GM23248 (cell line): ENCODE results near the gene KRT15. TPM values are rescaled to one million over a fixed set of nuclear protein-coding genes. Genes with fewer than 3 reads are reported as not detected.
"Not testable (repeated sequence)": the region's sequence is repeated elsewhere in the genome, so short reads cannot be mapped to it uniquely, and the experiment has no call there.

Experiments
- DNase-seq: peaks from one replicate; pipeline ENCODE4 v3.0.0-alpha.2; 2015
- H2AFZ ChIP-seq: fragments of 200-600 bp; sonication (generic); 2 replicates; pipeline ENCODE4 v1.6.1; 2016; ENCODE audit warnings: antibody characterized with exemption
- H3F3A ChIP-seq: fragments of 200-600 bp; sonication (generic); 2 replicates; pipeline ENCODE4 v1.6.1; 2016; ENCODE audit warnings: mild to moderate bottlenecking, antibody characterized with exemption, mixed run types; ENCODE audit not compliant: insufficient read depth
- H3K27ac ChIP-seq: fragments of 200-600 bp; sonication (generic); 2 replicates; pipeline ENCODE4 v1.5.1; 2016; ENCODE audit warnings: mild to moderate bottlenecking
- H3K27me3 ChIP-seq: fragments of 200-600 bp; sonication (generic); replicated peaks from 2 replicates; pipeline ENCODE4 v1.6.1; 2016; ENCODE audit warnings: mild to moderate bottlenecking; ENCODE audit not compliant: insufficient read depth
- H3K36me3 ChIP-seq: fragments of 200-600 bp; sonication (generic); 2 replicates; pipeline ENCODE4 v1.6.1; 2016; ENCODE audit warnings: low read depth, mild to moderate bottlenecking
- H3K4me1 ChIP-seq: fragments of 200-600 bp; sonication (generic); 2 replicates; pipeline ENCODE4 v1.6.1; 2016; ENCODE audit warnings: mild to moderate bottlenecking; ENCODE audit not compliant: insufficient read depth
- H3K4me2 ChIP-seq: fragments of 200-600 bp; sonication (generic); one replicate; pipeline ENCODE4 v1.6.1; 2016; ENCODE audit warnings: mild to moderate bottlenecking; ENCODE audit not compliant: unreplicated experiment
- H3K4me3 ChIP-seq: fragments of 200-600 bp; sonication (generic); 2 replicates; pipeline ENCODE4 v1.5.1; 2016; ENCODE audit warnings: mild to moderate bottlenecking
- H3K79me2 ChIP-seq: fragments of 200-600 bp; sonication (generic); 2 replicates; pipeline ENCODE4 v1.6.1; 2016; ENCODE audit warnings: mild to moderate bottlenecking; ENCODE audit not compliant: insufficient read depth
- H3K9ac ChIP-seq: fragments of 200-600 bp; sonication (generic); 2 replicates; pipeline ENCODE4 v1.6.1; 2016; ENCODE audit warnings: mild to moderate bottlenecking
- H3K9me2 ChIP-seq: fragments of 200-600 bp; sonication (generic); 2 replicates; pipeline ENCODE4 v1.6.1; 2016; ENCODE audit warnings: mixed run types, mild to moderate bottlenecking, moderate library complexity; ENCODE audit not compliant: insufficient read depth
- H3K9me3 ChIP-seq: fragments of 200-600 bp; sonication (generic); one replicate; pipeline ENCODE4 v1.6.1; 2017; ENCODE audit warnings: low read depth
- H4K20me1 ChIP-seq: fragments of 200-600 bp; sonication (generic); 2 replicates; pipeline ENCODE4 v1.6.0; 2016; ENCODE audit not compliant: insufficient read depth
- EZH2 ChIP-seq: fragments of 200-600 bp; sonication (generic); IDR thresholded peaks from 2 replicates; pipeline ENCODE4 v1.6.1; 2018; ENCODE audit warnings: antibody characterized with exemption, mild to moderate bottlenecking; ENCODE audit not compliant: insufficient read depth, poor library complexity, severe bottlenecking
- EZH2phosphoT487 ChIP-seq: fragments of 200-600 bp; sonication (generic); IDR thresholded peaks from 2 replicates; pipeline ENCODE4 v1.6.1; 2018; ENCODE audit warnings: antibody characterized with exemption, moderate library complexity, mild to moderate bottlenecking, low read depth; ENCODE audit not compliant: insufficient read depth
- WGBS, 2 experiments: methylation state at CpG; one replicate each; pipeline ENCODE4 v1.1.6; 2015 to 2017; ENCODE audit warnings: low lambda C conversion rate in 2 of 2, low coverage in 1 of 2; ENCODE audit errors: missing lambda C conversion rate in 2 of 2; 5-methylcytosine and 5-hydroxymethylcytosine counted together
- in situ Hi-C: fragments of 300-500 bp; cut with MboI; formaldehyde crosslinking; loops from 2 replicates; pipeline ENCODE4 v1.15.0; 2020
- polyA plus RNA-seq: library from polyadenylated mRNA; unstranded; fragments of >200 nt; fragmentation: Nextera tagmentation; extraction: Ambion mirVana; gene quantifications from 2 replicates; pipeline ENCODE4 v1.2.1, GENCODE V29; 2016
- total RNA-seq: library from RNA; depleted of rRNA; stranded (reverse); fragments of >200 nt; shearing (Covaris generic); gene quantifications from 2 replicates; pipeline ENCODE4 v1.2.3, GENCODE V29; 2014

Gene KRT15
- total and polyA plus RNA-seq, 2 experiments from 2014 or later, result 0.65 to 2.3 TPM

DNA sequence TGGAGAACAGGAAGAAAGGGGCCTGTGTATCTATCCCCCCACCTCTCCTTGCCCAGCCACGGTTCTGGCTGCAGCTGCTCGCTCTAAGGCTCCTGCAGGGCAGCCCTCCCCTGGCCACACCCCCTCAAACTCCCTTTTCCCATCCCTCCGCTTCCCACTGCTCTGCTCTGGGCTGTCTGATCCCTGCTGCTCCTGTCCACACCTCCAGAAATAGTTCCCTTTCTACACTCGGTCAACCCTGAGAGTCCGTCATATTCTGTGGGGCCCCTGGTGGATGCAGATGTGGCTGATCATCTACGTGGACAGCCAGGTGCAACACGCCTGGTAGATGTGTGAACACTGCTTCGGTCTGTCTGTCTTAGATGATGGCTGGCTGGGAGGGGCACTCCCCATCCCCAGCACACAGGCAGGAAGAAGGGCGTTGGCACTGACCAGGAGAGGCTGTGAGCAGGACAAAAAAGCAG lies 28.7 kb upstream of the KRT15 start:
- peaks cover 7% of the 10 kb centered on the region; the same call in 1 of the 2 replicates for H3F3A ChIP-seq
- H3K4me1 ChIP-seq, result peaks cover 16% of the 10 kb centered on the region
- H3K36me3 ChIP-seq, result no peaks in the 10 kb centered on the region
- no peaks in the 10 kb centered on the region for H3K79me2 ChIP-seq
- TF ChIP-seq EZH2 (no peak), EZH2phosphoT487 (no peak)
- no peaks in the 10 kb centered on the region for H3K9me2 ChIP-seq
- in situ Hi-C loops, result no loop called here
- peak overlapping the region; percentile 24; the same call in 1 of the 2 replicates for H2AFZ ChIP-seq
- no peaks in the 10 kb centered on the region for H3K27me3 ChIP-seq
- H4K20me1 ChIP-seq, result no peaks in the 10 kb centered on the region
- H3K9ac ChIP-seq, result peak overlapping the region; percentile 31; the same call in 1 of the 2 replicates
- 82 to 84% methylated on average over 9 of the region's 9 CpGs for WGBS, 2 experiments
- H3K4me3 ChIP-seq, result no peak overlapping the region
- no peak for DNase-seq
- H3K9me3 ChIP-seq, result no peaks in the 10 kb centered on the region
- peak overlapping the region; percentile 44 for H3K27ac ChIP-seq
- no peak overlapping the region for H3K4me2 ChIP-seq

DNA sequence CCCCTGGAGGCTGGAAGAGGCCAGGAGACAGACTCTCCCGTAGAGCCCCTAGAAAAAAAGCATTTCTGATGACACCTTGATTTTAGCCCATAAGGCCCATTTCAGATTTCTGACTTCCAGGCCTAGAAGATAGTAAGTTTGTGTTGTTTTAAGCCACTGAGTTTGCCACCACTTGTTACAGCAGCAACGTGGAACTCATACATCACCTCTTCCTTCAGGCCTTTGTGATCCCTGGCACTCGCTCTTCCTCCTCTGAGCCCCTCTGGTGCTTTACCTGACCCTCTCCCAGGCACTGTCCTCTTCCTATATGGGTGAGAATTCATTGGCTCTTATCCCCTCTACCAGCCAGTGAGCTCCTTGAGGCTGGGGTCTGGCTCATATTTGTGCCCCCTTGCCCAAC lies 28.1 kb upstream of the KRT15 start:
- H2AFZ ChIP-seq, result no peak overlapping the region
- H3K9me3 ChIP-seq, result no peaks in the 10 kb centered on the region
- H3K4me3 ChIP-seq, result no peak overlapping the region
- no peak for TF ChIP-seq EZH2phosphoT487
- TF ChIP-seq EZH2, result no peak
- no peak overlapping the region for H3K27ac ChIP-seq
- no peaks in the 10 kb centered on the region for H4K20me1 ChIP-seq
- H3K4me1 ChIP-seq, result peaks cover 16% of the 10 kb centered on the region
- WGBS, 2 experiments, result 98% methylated on average over 3 of the region's 3 CpGs
- no peak for DNase-seq
- peaks cover 7% of the 10 kb centered on the region; the same call in 1 of the 2 replicates for H3F3A ChIP-seq
- H3K79me2 ChIP-seq, result no peaks in the 10 kb centered on the region
- no peaks in the 10 kb centered on the region for H3K36me3 ChIP-seq
- no peak overlapping the region for H3K4me2 ChIP-seq
- H3K9me2 ChIP-seq, result no peaks in the 10 kb centered on the region
- in situ Hi-C loops, result no loop called here
- H3K27me3 ChIP-seq, result no peaks in the 10 kb centered on the region
- no peak overlapping the region for H3K9ac ChIP-seq

DNA sequence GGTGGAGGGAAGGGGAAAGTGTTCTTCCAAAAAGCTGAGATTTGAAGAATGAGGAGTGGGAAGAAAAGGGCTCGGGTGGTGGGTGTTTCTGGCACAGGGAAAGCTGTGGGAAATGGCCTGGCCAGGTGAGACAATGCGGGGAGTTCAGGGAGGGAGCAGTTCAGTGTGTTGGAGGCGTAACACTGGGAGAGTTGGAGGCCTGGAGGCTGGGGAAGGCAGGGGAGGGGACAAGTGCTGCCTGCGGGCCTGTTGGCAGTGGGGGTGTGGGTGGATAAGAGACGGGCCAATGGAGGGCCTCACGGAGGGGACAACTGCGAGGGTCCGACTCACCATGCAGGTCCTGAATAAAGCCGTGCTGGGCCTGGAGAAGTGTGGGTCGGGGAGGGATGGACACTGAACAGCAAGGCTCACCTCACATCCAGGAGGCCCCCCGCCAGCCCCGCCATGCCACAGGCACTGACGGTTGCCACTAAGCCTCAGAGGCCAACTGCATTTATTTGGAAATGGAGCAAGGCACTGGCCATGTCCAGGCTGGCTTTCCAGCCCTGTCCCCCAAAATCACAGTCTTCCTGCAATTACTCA lies 27.2 kb upstream of the KRT15 start:
- Histone ChIP-seq H3K9ac (no peak overlapping the region), H3K9me2 (no peaks in the 10 kb centered on the region), H3K4me1 (peaks cover 16% of the 10 kb centered on the region), H3K4me2 (no peak overlapping the region), H3K27ac (no peak overlapping the region), H3K9me3 (no peaks in the 10 kb centered on the region), H3K36me3 (no peaks in the 10 kb centered on the region), H3K27me3 (no peaks in the 10 kb centered on the region), H3K79me2 (no peaks in the 10 kb centered on the region), H4K20me1 (no peaks in the 10 kb centered on the region), H3K4me3 (no peak overlapping the region), H3F3A (peaks cover 7% of the 10 kb centered on the region; the same call in 1 of the 2 replicates), H2AFZ (no peak overlapping the region)
- no peak for DNase-seq
- in situ Hi-C loops, result no loop called here
- no peak for TF ChIP-seq EZH2
- no peak for TF ChIP-seq EZH2phosphoT487
- WGBS, 2 experiments, result 81 to 82% methylated on average over 13 of the region's 13 CpGs

DNA sequence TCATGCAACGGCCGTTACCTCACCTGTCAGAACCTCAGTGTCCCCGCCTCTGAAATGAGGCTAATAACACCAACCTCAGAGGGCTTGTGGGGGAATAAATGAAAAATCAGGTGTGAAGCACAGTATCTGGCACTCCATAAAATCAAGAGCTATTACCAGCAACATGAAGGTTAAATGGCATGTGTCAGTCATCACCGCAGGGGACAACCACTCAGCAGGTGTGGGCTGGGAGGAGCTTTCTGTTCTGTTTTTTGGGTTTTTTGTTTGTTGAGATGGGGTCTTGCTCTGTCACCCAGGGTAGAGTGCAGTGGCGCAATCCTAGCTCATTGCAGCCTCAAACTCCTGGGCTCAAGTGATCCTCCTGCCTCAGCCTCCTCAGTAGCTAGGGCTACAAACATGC lies 26.2 kb upstream of the KRT15 start:
- in situ Hi-C loops, result no loop called here
- no peaks in the 10 kb centered on the region for H3K36me3 ChIP-seq
- peaks cover 16% of the 10 kb centered on the region for H3K4me1 ChIP-seq
- H3K4me3 ChIP-seq, result no peak overlapping the region
- no peaks in the 10 kb centered on the region for H4K20me1 ChIP-seq
- no peak overlapping the region for H2AFZ ChIP-seq
- WGBS, 2 experiments, result 94 to 97% methylated on average over 5 of the region's 5 CpGs
- H3K27me3 ChIP-seq, result no peaks in the 10 kb centered on the region
- no peaks in the 10 kb centered on the region for H3K79me2 ChIP-seq
- no peaks in the 10 kb centered on the region for H3K9me2 ChIP-seq
- DNase-seq, result no peak
- no peak overlapping the region for H3K4me2 ChIP-seq
- no peaks in the 10 kb centered on the region for H3K9me3 ChIP-seq
- H3K27ac ChIP-seq, result no peak overlapping the region
- H3K9ac ChIP-seq, result no peak overlapping the region
- TF ChIP-seq EZH2phosphoT487, result no peak
- no peak for TF ChIP-seq EZH2
- H3F3A ChIP-seq, result peaks cover 7% of the 10 kb centered on the region; the same call in 1 of the 2 replicates

DNA sequence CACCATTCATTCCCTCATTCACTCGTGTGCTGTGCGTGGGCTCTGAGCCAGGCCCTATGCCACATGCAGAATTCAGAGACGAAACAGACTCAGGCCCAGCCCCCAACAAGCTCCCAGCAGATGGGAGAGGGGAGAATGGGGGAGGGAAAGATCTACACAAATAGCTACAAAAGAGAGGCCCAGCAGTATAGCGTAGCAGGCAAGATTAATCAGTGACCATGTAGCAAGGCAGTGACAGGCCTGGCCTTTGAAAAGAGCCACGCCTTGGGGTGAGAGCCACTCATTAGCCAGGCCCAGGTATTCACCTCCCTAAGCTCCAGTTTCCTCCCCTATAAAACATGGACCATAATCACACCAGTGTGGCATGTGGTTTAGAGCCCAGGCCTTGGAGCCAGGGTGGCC lies 25.8 kb upstream of the KRT15 start:
- Histone ChIP-seq H3K36me3 (no peaks in the 10 kb centered on the region), H3K9me2 (no peaks in the 10 kb centered on the region), H3F3A (peaks cover 7% of the 10 kb centered on the region; the same call in 1 of the 2 replicates), H3K27ac (no peak overlapping the region), H4K20me1 (no peaks in the 10 kb centered on the region), H3K4me3 (no peak overlapping the region), H3K4me1 (peaks cover 16% of the 10 kb centered on the region), H3K79me2 (no peaks in the 10 kb centered on the region), H3K27me3 (no peaks in the 10 kb centered on the region), H3K9ac (no peak overlapping the region), H3K4me2 (no peak overlapping the region), H2AFZ (no peak overlapping the region), H3K9me3 (no peaks in the 10 kb centered on the region)
- in situ Hi-C loops, result no loop called here
- TF ChIP-seq EZH2 (no peak), EZH2phosphoT487 (no peak)
- no peak for DNase-seq
- WGBS, 2 experiments, result 44 to 47% methylated on average over 5 of the region's 5 CpGs

DNA sequence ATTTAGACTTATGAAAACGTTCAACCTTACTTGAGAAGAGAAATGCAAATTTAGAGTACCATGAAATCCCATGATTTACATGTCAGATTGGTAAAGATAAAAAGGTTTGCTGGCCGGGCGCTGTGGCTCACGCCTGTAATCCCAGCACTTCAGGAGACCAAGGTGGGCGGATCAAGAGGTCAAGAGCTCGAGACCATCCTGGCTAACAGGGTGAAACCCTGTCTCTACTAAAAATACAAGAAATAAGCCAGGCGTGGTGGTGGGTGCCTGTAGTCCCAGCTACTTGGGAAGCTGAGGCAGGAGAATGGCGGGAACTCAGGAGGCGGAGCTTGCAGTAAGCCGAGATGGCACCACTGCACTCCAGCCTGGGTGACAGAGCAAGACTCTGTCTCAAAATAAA lies 24.1 kb upstream of the KRT15 start:
- in situ Hi-C loops, H3K4me3 ChIP-seq, H3K9ac ChIP-seq, H3K27ac ChIP-seq, DNase-seq, H3K9me3 ChIP-seq, H3K27me3 ChIP-seq, H3K79me2 ChIP-seq, H3K4me2 ChIP-seq, H4K20me1 ChIP-seq, H3K9me2 ChIP-seq, H3K36me3 ChIP-seq, H2AFZ ChIP-seq, H3F3A ChIP-seq: not testable (repeated sequence)
- WGBS, 2 experiments, result 87 to 88% methylated on average over 10 of the region's 10 CpGs
- H3K4me1 ChIP-seq, result peaks cover 15% of the 10 kb centered on the region
